AG10803 (cell line): ENCODE data around the gene GRIN2A.

Source experiments
- DNase-seq: peaks from one replicate; pipeline ENCODE4 v3.0.0; 2010; ENCODE audit warnings: low read depth
- H3K4me3 ChIP-seq: 2 replicates; pipeline ENCODE4 v1.5.1; 2011; ENCODE audit warnings: mild to moderate bottlenecking, low read length, control low read depth
- CTCF ChIP-seq: conservative IDR thresholded peaks from 2 replicates; pipeline ENCODE4 v1.5.1; 2011; ENCODE audit warnings: mild to moderate bottlenecking, low read length, control low read depth, inconsistent platforms

Gene GRIN2A

GRCh38 chr16:9850817-9851216 lies 331.4 kb downstream of the GRIN2A start:
- no peak for TF ChIP-seq CTCF
- no peak overlapping the region for H3K4me3 ChIP-seq
- DNase-seq: no peak

- no peak for DNase-seq
- H3K4me3 ChIP-seq: no peak overlapping the region
- no peak for TF ChIP-seq CTCF
These were observed 332.5 kb downstream of the GRIN2A start for GRCh38 chr16:9849697-9850245.

GRCh38 chr16:9847146-9847545 lies 335.1 kb downstream of the GRIN2A start:
- TF ChIP-seq CTCF: no peak
- H3K4me3 ChIP-seq: no peak overlapping the region
- DNase-seq: no peak

GRCh38 chr16:9846362-9847099 lies 335.7 kb downstream of the GRIN2A start:
- DNase-seq: no peak
- H3K4me3 ChIP-seq: no peak overlapping the region
- TF ChIP-seq CTCF: no peak

GRCh38 chr16:9845661-9846361 lies 336.4 kb downstream of the GRIN2A start:
- peak; percentile 41 for DNase-seq
- H3K4me3 ChIP-seq: no peak overlapping the region

GRCh38 chr16:9844361-9844760 lies 337.9 kb downstream of the GRIN2A start:
- TF ChIP-seq CTCF: no peak
- H3K4me3 ChIP-seq: no peak overlapping the region
- peak; percentile 66 for DNase-seq

More at GRCh38 chr16:9845661-9846361, 336.4 kb downstream of the GRIN2A start:
- TF ChIP-seq CTCF: no peak
